NCI-H524 treated with DMSO at 0.1 percent for 48 hours (cell line): ENCODE measurements around the gene GMDS.

Experiments
- DNase-seq: peaks from one replicate; lab custom pipeline; 2025; lab: John Stamatoyannopoulos, UW

The GMDS gene

DNA sequence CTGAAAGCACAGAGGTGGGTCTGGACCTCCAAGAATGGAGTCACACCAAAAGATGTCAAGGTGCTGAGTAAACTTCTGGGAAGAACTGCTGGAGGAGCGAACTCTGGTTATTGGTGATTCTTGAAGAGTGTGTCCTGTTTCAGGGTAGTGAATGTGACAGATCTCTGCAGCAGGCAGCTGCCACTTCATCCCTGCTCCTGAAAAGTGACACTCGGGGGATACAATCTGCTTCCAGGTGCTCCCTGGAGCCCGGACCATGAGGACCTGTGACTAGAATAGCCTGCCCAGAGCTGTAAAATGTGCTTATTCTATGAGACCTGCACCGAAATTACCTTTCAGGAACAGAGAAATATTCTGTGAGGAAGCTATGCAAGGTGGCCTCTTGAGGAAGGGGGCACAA lies 444.6 kb downstream of the GMDS start:
- no peak for DNase-seq

DNA sequence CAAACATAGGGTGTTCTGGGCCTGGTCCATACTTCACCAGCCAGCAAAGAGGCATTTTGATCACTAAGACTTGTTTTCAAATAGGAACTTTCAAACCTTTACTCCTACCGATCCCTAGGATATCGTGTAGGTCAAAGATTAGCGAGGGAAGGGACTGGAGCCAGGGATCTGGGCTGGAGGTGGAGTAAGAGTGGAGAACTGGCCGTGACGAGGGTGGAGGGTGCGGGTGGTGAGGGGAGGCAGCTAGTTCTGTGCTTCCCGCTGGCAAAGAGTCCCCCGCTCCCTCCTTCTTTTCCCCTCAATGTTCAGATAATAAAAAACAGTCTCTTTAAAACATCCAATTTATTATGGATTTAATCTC lies 446.5 kb downstream of the GMDS start:
- no peak for DNase-seq

DNA sequence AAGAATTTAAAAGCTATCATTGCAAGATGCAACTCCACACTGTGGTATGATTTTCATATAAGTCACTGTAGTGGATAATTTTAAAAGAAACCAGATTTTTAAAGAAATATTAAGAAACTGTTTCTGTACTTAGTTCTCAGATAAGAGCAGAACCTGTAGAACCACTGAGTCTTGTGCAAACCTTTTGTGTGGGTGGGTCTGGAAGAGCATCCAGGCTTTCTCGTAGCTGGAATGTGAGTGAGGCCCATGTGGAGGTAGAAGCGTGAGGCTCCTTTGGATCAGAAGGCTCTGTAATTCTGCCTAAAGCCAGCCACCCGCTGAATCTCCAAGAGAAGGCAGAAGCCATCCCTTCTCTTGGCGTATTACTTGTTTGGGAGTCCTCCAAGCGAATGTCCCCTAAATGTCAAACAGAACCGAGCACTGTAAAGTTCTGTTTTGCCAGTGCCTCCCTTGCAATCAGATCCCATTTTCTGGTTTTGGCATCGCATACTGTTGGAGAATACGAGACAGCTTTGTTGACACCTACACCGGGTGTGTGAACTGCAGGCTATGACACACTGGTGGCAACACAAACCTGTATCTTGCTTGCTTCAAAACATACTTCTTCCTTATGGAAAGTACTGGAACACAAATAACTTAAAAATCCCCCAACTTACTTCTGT lies 447.0 kb downstream of the GMDS start:
- DNase-seq, result no peak

- DNase-seq, result no peak
Observed at GRCh38 chr6:1797801-1798200, 447.6 kb downstream of the GMDS start.

DNA sequence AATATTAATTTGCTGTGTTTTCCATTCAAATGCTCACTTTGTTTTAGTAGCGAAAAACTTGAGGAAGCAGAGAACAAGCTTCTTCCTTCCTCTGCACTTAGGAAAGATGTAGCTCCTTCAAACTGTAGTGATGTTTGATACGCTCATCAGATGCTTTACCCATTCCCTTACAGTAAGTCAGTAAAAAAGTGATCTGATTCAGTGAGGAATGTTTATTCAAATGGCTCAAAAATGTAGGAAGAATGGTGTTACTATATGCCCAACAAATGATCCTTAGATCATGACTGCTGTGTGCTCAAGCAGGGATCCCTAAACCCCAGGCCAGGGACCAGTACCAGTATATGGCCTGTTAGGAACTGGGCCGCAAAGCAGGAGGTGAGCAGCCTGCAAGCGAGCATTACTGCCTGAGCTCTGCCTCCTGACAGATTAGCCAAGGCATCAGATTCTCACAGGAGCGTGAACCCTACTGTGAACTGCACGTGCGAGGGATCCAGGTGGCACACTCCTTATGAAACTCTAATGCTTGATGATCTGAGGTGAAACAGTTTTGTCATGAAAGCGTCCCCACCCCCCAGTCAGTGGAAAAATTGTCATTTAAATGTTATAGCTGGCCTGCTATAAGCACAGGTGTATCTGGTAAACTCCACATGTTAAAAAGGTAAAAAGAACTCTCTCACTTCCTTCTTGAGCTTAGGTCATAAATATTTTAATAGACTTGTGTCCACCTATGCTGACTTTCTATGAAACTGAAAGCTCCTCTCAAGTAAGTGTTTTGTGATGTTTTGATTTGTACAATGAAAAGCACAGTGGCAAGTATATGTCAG lies 448.5 kb downstream of the GMDS start:
- DNase-seq, result no peak

DNA sequence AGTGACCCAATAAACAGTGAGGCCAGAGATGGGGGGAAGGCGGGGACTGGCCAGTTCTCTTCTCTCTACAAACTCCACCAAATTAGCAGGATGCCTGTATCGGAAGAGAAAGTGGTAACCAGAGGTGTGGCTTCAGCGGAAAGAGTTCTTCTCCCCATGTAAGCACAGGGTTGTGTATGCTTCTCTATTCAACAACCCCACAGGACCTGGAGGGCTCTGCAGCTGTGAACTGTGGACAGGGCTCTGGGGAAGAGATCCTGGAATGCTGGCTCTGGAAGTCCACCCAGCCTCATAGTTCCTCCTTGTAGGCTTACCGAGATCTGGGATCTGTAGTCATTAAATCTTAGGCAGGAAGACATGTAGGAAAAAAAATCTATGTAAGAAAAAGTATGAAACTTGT lies 449.5 kb downstream of the GMDS start:
- DNase-seq, result no peak

GRCh38 chr6:1792989-1793388 lies 452.4 kb downstream of the GMDS start:
- no peak for DNase-seq

GRCh38 chr6:1790684-1791083 lies 454.7 kb downstream of the GMDS start:
- no peak for DNase-seq

GRCh38 chr6:1789092-1789491 lies 456.3 kb downstream of the GMDS start:
- DNase-seq, result no peak

GRCh38 chr6:1787894-1788293 lies 457.5 kb downstream of the GMDS start:
- no peak for DNase-seq

GRCh38 chr6:1786455-1787453 lies 458.7 kb downstream of the GMDS start:
- no peak for DNase-seq

GRCh38 chr6:1784422-1784884 lies 461.0 kb downstream of the GMDS start:
- DNase-seq, result no peak

- no peak for DNase-seq
Observed at GRCh38 chr6:1781817-1782184, 463.6 kb downstream of the GMDS start.

DNA sequence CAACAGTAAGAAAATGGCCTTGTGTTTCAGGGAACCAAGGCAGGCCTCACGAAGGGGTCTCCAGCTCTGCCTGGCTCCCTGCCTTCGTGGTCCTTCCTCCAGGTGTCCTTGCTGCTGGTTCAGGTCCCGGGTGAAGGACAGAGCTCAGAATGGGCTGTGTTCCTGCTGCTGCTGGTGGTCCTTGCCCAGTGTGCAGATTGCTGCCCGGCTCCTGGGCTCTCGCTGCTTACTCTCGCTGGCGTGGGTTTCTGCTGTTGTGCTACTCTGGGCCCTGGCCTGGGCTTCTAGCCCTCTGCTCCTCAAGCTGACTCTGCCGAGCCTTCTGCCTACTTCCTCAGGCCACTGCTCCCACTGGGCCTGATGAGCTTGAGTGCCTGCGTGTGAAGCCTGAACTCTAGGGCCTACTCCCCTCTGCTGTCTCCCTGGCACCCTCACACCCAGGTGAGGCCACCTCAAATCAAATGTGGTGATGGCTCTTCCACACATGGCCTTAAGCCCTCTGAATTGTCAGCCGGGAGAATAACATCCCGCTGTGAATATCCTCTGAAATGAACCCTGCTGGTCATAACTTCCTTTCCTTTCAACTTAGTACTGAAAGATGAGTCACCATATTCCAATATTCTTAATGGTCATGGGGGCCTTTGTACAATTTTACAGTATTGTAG lies 464.1 kb downstream of the GMDS start:
- DNase-seq, result no peak

DNA sequence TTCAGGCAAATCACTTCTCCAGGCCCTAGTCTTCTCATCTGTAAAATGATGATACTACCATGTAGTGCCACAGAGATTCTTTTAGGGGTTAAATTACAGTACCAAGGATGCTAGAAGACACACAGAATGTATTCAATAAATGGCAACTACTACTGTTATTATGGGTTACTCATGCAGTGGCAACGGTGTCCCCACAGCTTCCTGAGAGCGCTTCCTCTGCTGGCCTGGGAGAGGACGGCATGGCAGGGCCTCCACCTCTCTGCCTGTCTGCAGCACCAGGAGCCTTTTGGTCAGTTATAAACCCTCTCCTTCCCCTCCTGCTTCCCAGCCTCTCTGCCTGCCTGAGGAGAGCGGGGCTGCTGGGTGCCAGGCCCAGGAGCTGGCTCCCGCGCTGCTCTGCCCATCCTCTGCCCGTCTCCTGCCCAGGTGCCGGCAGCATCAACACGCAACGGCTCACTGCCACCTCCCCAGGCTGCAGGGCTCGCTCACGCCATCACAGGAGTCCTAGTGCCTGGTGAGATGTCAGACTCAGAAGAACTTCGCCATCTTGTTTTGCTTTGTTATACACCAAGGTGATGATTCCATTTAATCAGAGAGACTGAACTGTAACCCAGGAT lies 465.0 kb downstream of the GMDS start:
- DNase-seq, result no peak

DNA sequence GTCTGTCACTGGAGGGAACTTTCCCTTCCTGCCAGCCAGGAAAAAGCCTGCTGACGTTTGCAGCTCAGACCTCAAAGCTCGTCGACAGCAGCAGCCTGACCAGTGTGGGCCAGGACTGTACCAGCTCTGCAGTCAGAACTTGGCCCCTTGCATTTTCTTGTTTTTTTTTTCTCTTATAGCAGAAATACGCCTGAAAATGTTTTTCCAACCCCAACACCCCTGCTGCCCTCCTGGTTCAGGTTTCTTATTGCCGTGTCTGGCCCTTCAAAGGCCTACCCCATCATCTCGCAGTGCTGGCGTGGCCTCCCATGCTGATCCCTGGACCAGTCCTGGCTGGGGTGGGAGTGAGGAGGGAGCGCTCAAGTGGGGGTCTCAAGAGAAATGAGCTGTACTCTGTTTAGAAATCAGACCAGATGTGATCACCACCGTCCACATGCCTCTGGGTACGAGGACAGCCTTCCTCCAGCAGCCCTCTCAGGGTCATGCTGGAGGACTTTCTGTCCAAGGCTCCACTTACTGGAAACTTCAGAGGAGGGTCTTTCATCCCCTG lies 466.6 kb downstream of the GMDS start:
- no peak for DNase-seq

GRCh38 chr6:1777921-1778685 lies 467.3 kb downstream of the GMDS start:
- DNase-seq, result no peak

GRCh38 chr6:1775441-1775840 lies 470.0 kb downstream of the GMDS start:
- DNase-seq, result no peak

- DNase-seq, result no peak
Observed at GRCh38 chr6:1774226-1774915, 471.0 kb downstream of the GMDS start.

DNA sequence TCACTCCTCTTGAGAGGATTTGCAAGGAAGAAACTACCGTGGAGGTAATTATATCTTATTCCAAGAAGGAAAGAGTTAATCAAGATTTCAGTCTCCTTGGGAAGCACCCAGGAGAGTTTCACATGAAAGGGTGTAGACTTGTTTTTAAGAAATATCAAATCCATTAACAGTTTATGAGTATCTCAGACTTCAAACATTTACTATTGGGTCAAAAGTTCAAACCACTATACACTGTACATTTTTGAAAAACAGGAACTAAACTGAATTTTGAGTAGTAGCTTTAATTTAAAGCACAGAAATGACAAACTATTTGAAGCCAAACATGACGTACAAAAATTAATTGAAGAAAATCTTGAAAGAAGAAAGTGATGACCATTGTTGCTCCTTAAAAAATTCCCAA lies 471.7 kb downstream of the GMDS start:
- no peak for DNase-seq
